IMR-90 (cell line): ENCODE data around the gene INPP5J. TPM values are rescaled to one million over a fixed set of nuclear protein-coding genes. Genes with fewer than 3 reads are reported as not detected.
A peak's percentile ranks its signal among the peaks of the same experiment; 100 is the strongest.

Source experiments
- ATAC-seq: fragments of 200-7000 bp; cut with Tn5 transposase; 2 replicates; pipeline ENCODE4 v1.9.1; 2020; ENCODE audit warnings: low read depth, mild to moderate bottlenecking, moderate library complexity
- BruUV-seq: library from RNA; stranded (reverse); fragments of 400-500 nt; replicated peaks from 2 replicates; lab custom pipeline; 2021; lab: Mats Ljungman, UMichigan
- CTCF ChIA-PET: fragments of 300-600 bp; formaldehyde crosslinking; extraction: SDS; loops from one replicate; lab custom pipeline; 2021; ENCODE audit warnings: antibody characterized with exemption; lab: Yijun Ruan, JAX
- POLR2A ChIA-PET: fragments of 300-600 bp; sonication (Branson Sonifier 250); formaldehyde crosslinking; loops from one replicate; lab custom pipeline; 2022; ENCODE audit warnings: antibody characterized with exemption; ENCODE audit not compliant: unreplicated experiment; lab: Charles Lee
- DNase-seq: peaks from one replicate; pipeline ENCODE4 v3.0.0; 2013
- H2AFZ ChIP-seq: replicated peaks from 2 replicates; pipeline ENCODE3; 2013; ENCODE audit warnings: low read length, mild to moderate bottlenecking; ENCODE audit not compliant: poor library complexity
- H2AK5ac ChIP-seq: 2 replicates; pipeline ENCODE4 v1.6.1; 2013; ENCODE audit warnings: low read depth, low read length, inconsistent platforms
- H2AK9ac ChIP-seq: replicated peaks from 2 replicates; pipeline ENCODE3; 2013; ENCODE audit warnings: mild to moderate bottlenecking, low read depth, low read length, moderate library complexity; ENCODE audit not compliant: poor library complexity
- H2BK120ac ChIP-seq: 2 replicates; pipeline ENCODE4 v1.6.1; 2013; ENCODE audit warnings: low read depth, low read length, inconsistent platforms
- H2BK15ac ChIP-seq: 3 replicates; pipeline ENCODE4 v1.6.1; 2013; ENCODE audit warnings: low read depth, low read length, inconsistent platforms
- H2BK20ac ChIP-seq: 2 replicates; pipeline ENCODE4 v1.6.1; 2013; ENCODE audit warnings: low read depth, mild to moderate bottlenecking, inconsistent platforms, low read length, moderate library complexity
- H2BK5ac ChIP-seq: 2 replicates; pipeline ENCODE4 v1.6.1; 2013; ENCODE audit warnings: mild to moderate bottlenecking, low read depth, low read length, inconsistent platforms; ENCODE audit not compliant: poor library complexity, severe bottlenecking
- H3K14ac ChIP-seq: replicated peaks from 2 replicates; pipeline ENCODE4 v1.6.1; 2013; ENCODE audit warnings: low read depth, low read length, inconsistent platforms
- H3K18ac ChIP-seq: 2 replicates; pipeline ENCODE4 v1.6.1; 2013; ENCODE audit warnings: low read depth, low read length, control low read depth
- H3K23ac ChIP-seq: 2 replicates; pipeline ENCODE4 v1.6.1; 2013; ENCODE audit warnings: low read depth, low read length, inconsistent platforms
- H3K27ac ChIP-seq: 2 replicates; pipeline ENCODE4 v1.5.1; 2013; ENCODE audit warnings: mild to moderate bottlenecking, control low read depth, low read length; ENCODE audit not compliant: insufficient read depth
- H3K27me3 ChIP-seq: 2 replicates; pipeline ENCODE4 v1.6.1; 2013; ENCODE audit warnings: low read length; ENCODE audit not compliant: control insufficient read depth, insufficient read depth
- H3K36me3 ChIP-seq: 2 replicates; pipeline ENCODE4 v1.6.1; 2013; ENCODE audit warnings: low read length, mixed read lengths; ENCODE audit not compliant: control insufficient read depth, insufficient read depth
- H3K4ac ChIP-seq: 2 replicates; pipeline ENCODE4 v1.6.1; 2013; ENCODE audit warnings: low read depth, low read length, inconsistent platforms
- H3K4me1 ChIP-seq: 2 replicates; pipeline ENCODE4 v1.6.1; 2013; ENCODE audit warnings: low read length, mixed read lengths; ENCODE audit not compliant: control insufficient read depth, insufficient read depth
- H3K4me2 ChIP-seq: 2 replicates; pipeline ENCODE4 v1.6.1; 2013; ENCODE audit warnings: low read depth, mild to moderate bottlenecking, control low read depth, low read length, moderate library complexity
- H3K4me3 ChIP-seq: 2 replicates; pipeline ENCODE4 v1.5.1; 2013; ENCODE audit warnings: low read depth, mild to moderate bottlenecking, control low read depth, low read length, moderate library complexity; ENCODE audit not compliant: insufficient read depth
- H3K56ac ChIP-seq: 2 replicates; pipeline ENCODE4 v1.6.1; 2013; ENCODE audit warnings: low read length, inconsistent platforms; ENCODE audit not compliant: insufficient read depth; ENCODE audit errors: extremely low read depth
- H3K79me1 ChIP-seq, 2 experiments: 2 replicates each; pipeline ENCODE4 v1.6.1; 2013; ENCODE audit warnings: low read length in 2 of 2, inconsistent platforms in 1 of 2, low read depth in 1 of 2
- H3K9ac ChIP-seq: 2 replicates; pipeline ENCODE4 v1.6.1; 2013; ENCODE audit warnings: low read depth, low read length, control low read depth
- H3K9me1 ChIP-seq: 2 replicates; pipeline ENCODE4 v1.6.1; 2013; ENCODE audit warnings: low read length, inconsistent platforms; ENCODE audit not compliant: insufficient read depth
- H3K9me3 ChIP-seq: 2 replicates; pipeline ENCODE4 v1.6.1; 2013; ENCODE audit warnings: low read length; ENCODE audit not compliant: control insufficient read depth, insufficient read depth
- H4K20me1 ChIP-seq: 2 replicates; pipeline ENCODE4 v1.6.1; 2013; ENCODE audit warnings: low read length, inconsistent platforms; ENCODE audit not compliant: insufficient read depth
- H4K5ac ChIP-seq: 2 replicates; pipeline ENCODE4 v1.6.1; 2013; ENCODE audit warnings: mild to moderate bottlenecking, low read depth, low read length, control low read depth
- H4K8ac ChIP-seq, 2 experiments: 2 replicates each; pipeline ENCODE4 v1.6.1; 2013; ENCODE audit warnings: low read depth in 2 of 2, low read length in 2 of 2, control low read depth in 1 of 2, inconsistent platforms in 1 of 2
- H4K91ac ChIP-seq: 2 replicates; pipeline ENCODE4 v1.6.1; 2013; ENCODE audit warnings: low read depth, low read length, inconsistent platforms; ENCODE audit not compliant: insufficient read depth
- MAFK ChIP-seq: IDR thresholded peaks from 2 replicates; pipeline ENCODE4 v1.6.1; 2012; ENCODE audit warnings: low read depth, low read length, improper control_type of control experiment
- RAD21 ChIP-seq: IDR thresholded peaks from 2 replicates; pipeline ENCODE4 v1.6.1; 2012; ENCODE audit warnings: low read length, improper control_type of control experiment
- WGBS, 2 experiments: methylation state at CpG; one replicate each; pipeline versions ENCODE4 v1.1.5 to v1.1.7; 2013; ENCODE audit warnings: missing lambda C conversion rate in 2 of 2; ENCODE audit not compliant: insufficient read length in 1 of 2; ENCODE audit errors: extremely low coverage in 2 of 2; 5-methylcytosine and 5-hydroxymethylcytosine counted together
- dilution Hi-C: fragments of 300-500 bp; cut with HindIII; formaldehyde crosslinking; loops from one replicate; pipeline ENCODE4 v1.14.3; 2018; ENCODE audit warnings: low sequenced_read_pairs; ENCODE audit not compliant: unreplicated experiment
- in situ Hi-C: fragments of 300-500 bp; cut with MboI; formaldehyde crosslinking; loops from 3 replicates; pipeline ENCODE4 v1.14.3; 2019; ENCODE audit warnings: low sequenced_read_pairs, inconsistent platforms, mixed read lengths
- intact Hi-C: fragments of 100-400 bp; cut with micrococcal nuclease; formaldehyde crosslinking; loops from 2 replicates; pipeline ENCODE4 v1.10.0; 2022
- polyA plus RNA-seq, 3 experiments: library from polyadenylated mRNA; depleted of rRNA; stranded (reverse); fragments of >200 nt; gene quantifications; 2 replicates each; pipeline ENCODE4 v1.2.3, GENCODE V29; 2012; ENCODE audit warnings: low replicate concordance in 1 of 3
- total RNA-seq: library from RNA; depleted of rRNA; stranded (reverse); fragments of >200 nt; gene quantifications from 2 replicates; pipeline ENCODE4 v1.2.3, GENCODE V29; 2012

Gene INPP5J
- total and polyA plus RNA-seq, 2 of the 4 experiments (the other 2 are of a cell fraction): 0.36 to 2.2 TPM

DNA sequence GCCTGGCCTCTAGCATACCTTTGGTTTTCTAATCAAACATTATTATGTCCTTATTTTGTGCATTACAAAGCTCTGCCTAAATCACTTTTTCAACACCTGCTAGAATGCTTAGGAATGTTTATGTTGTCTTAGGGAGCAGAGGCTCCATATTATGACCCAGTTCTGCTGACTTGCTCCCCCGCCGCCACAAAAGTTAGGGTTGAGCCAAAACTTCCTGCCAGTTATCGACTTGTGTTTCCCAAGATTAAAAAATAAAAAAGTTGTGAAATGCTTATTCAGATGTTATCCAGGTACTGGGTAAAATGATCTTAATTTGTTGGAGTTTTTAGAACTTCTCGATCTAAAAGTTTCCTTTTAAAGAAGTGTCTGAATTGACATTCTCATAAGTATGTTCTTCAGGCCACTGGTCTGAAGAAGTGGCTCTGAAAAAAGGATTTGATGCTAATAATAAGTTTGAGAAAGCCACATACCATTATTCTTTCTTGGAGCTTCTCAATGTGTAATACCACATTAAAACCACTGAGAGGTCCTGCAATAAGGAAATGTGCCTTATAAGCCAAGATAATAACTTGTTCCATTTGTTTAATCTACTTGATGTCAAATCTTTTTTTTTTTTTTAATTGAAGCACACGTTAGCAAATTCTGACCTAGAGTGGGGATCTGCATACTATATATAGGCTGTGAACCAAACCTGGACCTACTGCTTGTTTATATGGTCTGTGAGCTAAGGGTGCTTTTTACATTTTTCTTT lies 39.4 kb downstream of the INPP5J start:
- in situ Hi-C loops (no loop called here), intact Hi-C loops (loop anchor here (5.0 kb wide), 1 partner anchor 70 kb away; no protein-coding TSS in a partner anchor), dilution Hi-C loops (no loop called here)
- Histone ChIP-seq H4K91ac (no peak overlapping the region), H2BK120ac (no peak overlapping the region), H2BK15ac (no peak overlapping the region; the same call in 2 of the 3 replicates), H3K9me1 (peaks cover 13% of the 10 kb centered on the region), H3K9me3 (no peaks in the 10 kb centered on the region), H2BK20ac (no peak overlapping the region), H3K79me1 (peaks cover 14 to 47% of the 10 kb centered on the region in 2 experiments), H3K27me3 (no peaks in the 10 kb centered on the region), H4K8ac (no peak overlapping the region), H3K4me3 (no peak overlapping the region), H3K18ac (no peak overlapping the region), H3K36me3 (peaks cover 16% of the 10 kb centered on the region), H2AK5ac (0 out of 2 replicates have a peak overlapping the region, but pooled peaks have one; percentile 24), H3K4ac (no peak overlapping the region; the same call in 1 of the 2 replicates), H3K4me1 (peaks cover 11% of the 10 kb centered on the region), H3K4me2 (peak overlapping the region; percentile 95), H2BK5ac (no peak overlapping the region), H2AFZ (no peak overlapping the region), H3K14ac (no peak overlapping the region), H3K27ac (no peak overlapping the region), H4K5ac (no peak overlapping the region), H3K9ac (no peak overlapping the region), H2AK9ac (no peak overlapping the region), H3K23ac (peak overlapping the region; percentile 53; the same call in 1 of the 2 replicates), H4K20me1 (peaks cover 9% of the 10 kb centered on the region; the same call in 1 of the 2 replicates), H3K56ac (no peak overlapping the region)
- no peak for DNase-seq
- WGBS, 2 experiments: 100% methylated on average over 3 of the region's 5 CpGs; no CpG with 5 or more reads in 1 of the 2 experiments
- ChIA-PET POLR2A (interaction anchor here (0.7 kb wide), 1 partner anchor 11 kb away, joined by 6 read pairs; no protein-coding TSS in a partner anchor), CTCF (interaction anchor here (0.7 to 1.3 kb wide), 4 partner anchors 50 to 80 kb away, joined by 3 to 10 read pairs (median 4); partner anchors contain the start of gene SELENOM)
- no peak for TF ChIP-seq MAFK
- 0 out of 2 replicates have a peak, but pooled peaks have one; percentile 12 for TF ChIP-seq RAD21
- ATAC-seq: no peak
- BruUV-seq: no TSS peak
